GM20000 (cell line): ENCODE measurements around the gene KIF1A.

ENCODE experiments used
- DNase-seq: peaks from one replicate; pipeline ENCODE4 v3.0.0; 2012; ENCODE audit warnings: low spot score
- CTCF ChIP-seq: IDR thresholded peaks from 2 replicates; pipeline ENCODE4 v1.5.1; 2012; ENCODE audit warnings: mild to moderate bottlenecking, control low read depth; ENCODE audit errors: extremely low read depth, missing control alignments

The KIF1A gene

DNA sequence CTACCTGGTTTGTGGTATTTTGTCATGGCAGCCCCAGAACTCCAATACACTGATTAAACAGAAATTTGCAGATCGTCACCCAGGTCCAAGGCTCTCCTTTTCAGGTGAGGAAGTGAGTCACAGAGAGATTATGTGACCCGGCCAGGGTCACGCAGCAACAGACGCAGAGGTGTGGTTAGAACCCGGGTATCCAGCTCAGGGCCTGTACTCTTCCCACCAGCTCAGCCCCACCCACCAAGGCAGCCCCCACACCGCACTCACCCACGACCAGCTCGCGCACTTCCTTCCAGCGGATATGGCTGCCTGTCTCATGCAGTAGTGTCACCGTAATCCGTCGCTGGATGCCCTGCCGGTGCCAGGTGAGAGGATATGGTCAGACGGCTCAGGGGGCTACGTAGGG lies 80.2 kb downstream of the KIF1A start:
- DNase-seq = no peak
- no peak for TF ChIP-seq CTCF

DNA sequence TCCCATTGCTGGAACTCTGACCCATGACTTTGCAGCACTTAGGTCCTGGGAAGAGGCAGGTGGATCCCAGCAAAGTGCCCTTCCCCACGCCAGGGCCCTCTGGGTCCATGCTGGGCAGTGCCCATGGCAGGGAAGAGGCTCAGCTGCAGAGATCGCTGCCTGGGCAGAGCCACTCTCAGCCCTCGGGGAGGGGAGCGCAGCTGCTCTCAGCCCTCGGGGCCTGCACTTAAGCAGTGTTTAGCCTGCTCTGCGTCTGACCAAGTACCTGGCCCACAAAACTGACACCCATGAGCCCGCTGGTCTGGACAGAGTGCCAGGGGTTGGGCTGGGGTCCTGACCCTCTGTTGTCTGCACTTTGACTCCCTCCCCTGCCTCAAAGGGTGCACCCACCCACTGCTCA lies 82.1 kb downstream of the KIF1A start:
- TF ChIP-seq CTCF = no peak
- no peak for DNase-seq

- TF ChIP-seq CTCF = no peak
- no peak for DNase-seq
Measured at GRCh38 chr2:240737512-240737911, 82.5 kb downstream of the KIF1A start.

DNA sequence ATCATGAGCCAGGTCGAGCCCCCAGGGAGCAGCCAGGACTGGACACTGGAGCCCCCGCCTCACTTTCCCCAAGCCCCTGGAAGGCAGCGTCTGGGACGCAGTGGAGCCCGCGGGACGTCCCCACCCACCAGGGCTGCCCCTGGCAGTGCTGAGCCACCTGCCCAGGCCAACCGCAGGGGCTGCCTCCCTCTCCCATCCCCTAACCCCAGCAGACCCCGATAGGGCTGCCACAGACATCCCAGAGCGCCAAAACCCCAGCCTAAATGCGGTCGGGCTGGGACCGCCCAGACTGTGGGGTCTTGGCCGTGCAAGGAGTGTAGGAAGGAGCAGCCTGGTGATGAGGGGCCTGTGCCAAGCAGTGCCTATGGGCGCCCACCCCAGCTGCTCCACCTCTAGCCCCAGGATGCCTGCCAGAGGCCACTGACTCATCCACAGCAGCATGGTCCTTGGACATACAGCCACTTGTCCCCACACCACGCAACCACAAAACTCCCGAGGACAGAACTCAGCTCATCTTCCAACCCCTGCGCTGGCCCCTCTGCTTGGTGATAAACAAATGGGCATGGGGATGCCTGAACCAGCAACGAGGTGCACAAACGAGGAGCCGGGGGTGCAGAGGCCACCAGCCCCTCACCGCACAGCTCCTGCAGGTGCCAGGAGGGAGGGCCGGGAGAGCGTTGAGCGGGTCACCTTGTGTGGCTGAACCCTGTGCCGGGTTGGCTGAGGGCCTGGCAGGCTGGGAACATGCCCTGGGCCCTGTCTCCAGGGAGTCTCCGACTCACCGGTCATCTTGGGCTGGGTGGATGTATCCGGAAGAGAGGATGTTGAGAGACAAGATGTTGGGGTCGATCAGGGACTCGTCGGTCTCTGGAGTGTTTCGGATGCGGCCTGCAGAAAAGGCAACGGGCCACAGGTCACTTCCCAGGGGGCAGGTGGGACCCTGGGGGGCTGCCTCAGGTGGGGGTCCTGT lies 83.5 kb downstream of the KIF1A start:
- DNase-seq = no peak

GRCh38 chr2:240735476-240735875 lies 84.5 kb downstream of the KIF1A start:
- TF ChIP-seq CTCF = no peak
- DNase-seq = no peak

More for the DNA sequence above, 83.5 kb downstream of the KIF1A start:
- no peak for TF ChIP-seq CTCF

DNA sequence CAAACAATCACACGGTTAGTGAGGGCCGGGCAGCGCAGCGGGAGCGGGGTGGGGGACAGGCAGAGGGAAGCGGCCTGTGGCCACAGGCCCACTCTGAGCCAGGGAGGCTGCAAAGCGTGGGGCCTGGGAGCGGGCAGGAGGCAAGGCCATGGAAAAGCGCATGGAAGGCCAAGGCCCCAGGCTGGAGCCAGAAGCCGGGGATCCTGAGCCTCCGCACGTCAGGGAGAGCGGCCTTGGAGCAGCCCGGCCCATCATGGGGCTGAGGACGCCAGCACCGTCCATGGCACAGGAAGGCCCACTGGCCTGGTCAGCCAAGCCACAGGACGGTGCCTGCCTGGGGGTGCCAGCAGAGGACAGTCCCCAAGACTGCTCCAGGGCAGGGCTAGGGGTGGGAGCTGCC lies 85.3 kb downstream of the KIF1A start:
- DNase-seq = no peak
- TF ChIP-seq CTCF = no peak

DNA sequence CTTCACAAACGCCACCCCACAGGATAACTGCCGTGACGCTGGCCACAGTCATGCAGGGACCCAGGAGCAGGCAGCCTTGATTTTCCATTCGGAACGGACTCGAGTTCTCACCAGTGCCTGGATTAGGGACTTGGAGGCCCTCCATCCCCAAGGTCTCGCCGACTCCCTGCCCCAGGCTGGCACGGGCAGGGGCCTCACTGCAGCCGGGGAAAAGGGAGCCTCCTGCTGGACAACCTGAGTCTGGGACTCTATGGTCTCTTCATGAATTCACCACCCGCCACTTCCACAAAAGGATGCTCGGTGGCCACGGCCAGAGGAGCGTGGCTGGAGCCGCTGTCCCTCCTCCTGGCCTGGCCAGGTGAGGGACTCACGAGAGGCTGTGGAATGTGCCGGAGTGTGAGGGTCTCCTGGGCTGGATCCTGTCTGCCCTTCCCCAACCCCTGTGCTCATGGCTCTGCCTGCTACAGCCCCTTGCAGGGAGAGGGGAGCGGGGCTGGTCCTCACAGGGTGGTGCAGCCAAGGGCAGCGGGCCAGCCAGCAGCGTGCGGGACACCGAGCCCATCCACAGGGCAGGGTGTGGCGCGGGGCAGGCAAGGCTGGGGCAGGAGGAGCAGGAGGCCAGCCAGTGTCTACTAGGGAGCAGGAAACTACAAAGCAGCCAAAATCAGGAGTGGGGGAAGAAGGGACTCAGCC lies 86.1 kb downstream of the KIF1A start:
- peak; percentile 54 for DNase-seq
- no peak for TF ChIP-seq CTCF
